Hepatocyte (in vitro differentiated cells): ENCODE results near the gene CCNF.

Source experiments
- CTCF ChIP-seq: fragments of 200-600 bp; sonication (generic); IDR thresholded peaks from 2 replicates; pipeline ENCODE4 v1.5.1; 2016; ENCODE audit warnings: antibody characterized with exemption, mild to moderate bottlenecking; ENCODE audit not compliant: poor library complexity
- EZH2 ChIP-seq: fragments of 200-600 bp; sonication (generic); IDR thresholded peaks from 2 replicates; pipeline ENCODE4 v1.6.1; 2016; ENCODE audit warnings: antibody characterized with exemption, mild to moderate bottlenecking, borderline replicate concordance
- EZH2phosphoT487 ChIP-seq: fragments of 200-600 bp; sonication (generic); IDR thresholded peaks from one replicate; pipeline ENCODE4 v1.6.1; 2018; ENCODE audit warnings: antibody characterized with exemption, mild to moderate bottlenecking, low read depth, moderate library complexity; ENCODE audit not compliant: unreplicated experiment, severe bottlenecking

DNA sequence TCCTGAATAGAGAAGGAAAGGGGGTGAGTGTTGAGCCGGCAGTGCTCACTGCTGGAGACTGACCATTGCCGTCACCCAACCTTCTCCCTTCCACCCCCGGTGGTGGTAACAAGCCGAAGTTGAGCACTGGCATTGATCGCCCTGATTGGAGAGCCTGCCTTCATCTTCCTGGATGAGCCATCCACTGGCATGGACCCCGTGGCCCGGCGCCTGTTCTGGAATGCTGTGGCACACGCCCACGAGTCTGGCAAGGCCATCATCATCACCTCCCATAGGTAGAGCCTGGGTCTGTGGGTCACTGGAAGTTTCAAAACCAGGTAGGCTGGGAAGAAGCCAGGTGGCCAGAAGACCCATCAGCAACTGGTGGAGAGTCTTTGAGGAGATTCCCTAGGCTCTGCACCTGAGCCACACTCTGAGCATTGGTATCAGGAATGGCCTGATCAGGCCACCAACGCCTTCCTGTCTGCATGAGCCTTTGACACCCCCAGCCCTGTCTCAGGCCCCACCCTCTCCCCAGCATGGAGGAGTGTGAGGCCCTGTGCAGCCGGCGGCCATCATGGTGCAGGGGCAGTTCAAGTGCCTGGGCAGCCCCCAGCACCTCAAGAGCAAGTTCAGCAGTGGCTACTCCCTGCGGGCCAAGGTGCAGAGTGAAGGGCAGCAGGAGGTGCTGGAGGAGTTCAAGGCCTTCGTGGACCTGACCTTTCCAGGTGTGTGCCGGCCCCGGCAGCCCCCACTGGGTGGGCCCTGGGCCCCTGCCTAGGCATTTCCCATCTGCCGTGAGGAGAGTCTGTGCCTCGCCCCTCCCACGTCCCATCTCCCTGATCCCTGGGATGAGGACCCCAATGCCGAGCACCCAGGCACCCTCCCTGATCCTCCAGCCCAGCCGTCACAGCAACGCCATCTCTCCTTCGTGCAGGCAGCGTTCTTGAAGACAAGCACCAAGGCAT lies 4.9 kb upstream of the CCNF start:
- TF ChIP-seq EZH2 = no peak
- no peak for TF ChIP-seq CTCF
- TF ChIP-seq EZH2phosphoT487 = no peak
